DMS 273 (cell line): ENCODE measurements around the gene KMT2B.
A peak's percentile ranks its signal among the peaks of the same experiment; 100 is the strongest.

ENCODE experiments used
- DNase-seq: peaks from one replicate; lab custom pipeline; 2025; ENCODE audit not compliant: unreplicated experiment; lab: John Stamatoyannopoulos, UW

KMT2B gene

DNA sequence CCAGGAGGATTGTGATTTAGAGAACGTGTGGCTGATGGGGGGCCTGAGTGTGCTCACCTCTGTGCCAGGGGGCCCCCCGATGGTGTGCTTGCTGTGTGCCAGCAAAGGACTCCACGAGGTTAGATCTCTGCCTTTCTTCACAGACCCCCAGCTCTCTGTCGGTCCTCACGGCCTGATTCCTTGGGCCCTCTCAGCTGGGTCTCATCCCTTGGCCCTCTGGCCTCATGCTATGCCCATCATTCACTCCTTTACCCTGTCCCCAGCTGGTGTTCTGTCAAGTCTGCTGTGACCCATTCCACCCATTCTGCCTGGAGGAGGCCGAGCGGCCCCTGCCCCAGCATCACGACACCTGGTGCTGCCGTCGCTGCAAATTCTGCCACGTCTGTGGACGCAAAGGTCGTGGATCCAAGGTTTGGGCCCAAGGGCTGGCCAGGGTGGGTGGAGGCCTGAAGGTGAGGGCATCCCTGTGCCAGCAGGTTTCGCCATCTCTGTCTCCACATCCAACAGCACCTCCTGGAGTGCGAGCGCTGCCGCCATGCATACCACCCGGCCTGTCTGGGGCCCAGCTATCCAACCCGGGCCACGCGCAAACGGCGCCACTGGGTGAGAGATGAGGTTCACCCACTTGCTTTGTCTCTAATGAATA, 7.5 kb downstream of the KMT2B start:
- no peak for DNase-seq

DNA sequence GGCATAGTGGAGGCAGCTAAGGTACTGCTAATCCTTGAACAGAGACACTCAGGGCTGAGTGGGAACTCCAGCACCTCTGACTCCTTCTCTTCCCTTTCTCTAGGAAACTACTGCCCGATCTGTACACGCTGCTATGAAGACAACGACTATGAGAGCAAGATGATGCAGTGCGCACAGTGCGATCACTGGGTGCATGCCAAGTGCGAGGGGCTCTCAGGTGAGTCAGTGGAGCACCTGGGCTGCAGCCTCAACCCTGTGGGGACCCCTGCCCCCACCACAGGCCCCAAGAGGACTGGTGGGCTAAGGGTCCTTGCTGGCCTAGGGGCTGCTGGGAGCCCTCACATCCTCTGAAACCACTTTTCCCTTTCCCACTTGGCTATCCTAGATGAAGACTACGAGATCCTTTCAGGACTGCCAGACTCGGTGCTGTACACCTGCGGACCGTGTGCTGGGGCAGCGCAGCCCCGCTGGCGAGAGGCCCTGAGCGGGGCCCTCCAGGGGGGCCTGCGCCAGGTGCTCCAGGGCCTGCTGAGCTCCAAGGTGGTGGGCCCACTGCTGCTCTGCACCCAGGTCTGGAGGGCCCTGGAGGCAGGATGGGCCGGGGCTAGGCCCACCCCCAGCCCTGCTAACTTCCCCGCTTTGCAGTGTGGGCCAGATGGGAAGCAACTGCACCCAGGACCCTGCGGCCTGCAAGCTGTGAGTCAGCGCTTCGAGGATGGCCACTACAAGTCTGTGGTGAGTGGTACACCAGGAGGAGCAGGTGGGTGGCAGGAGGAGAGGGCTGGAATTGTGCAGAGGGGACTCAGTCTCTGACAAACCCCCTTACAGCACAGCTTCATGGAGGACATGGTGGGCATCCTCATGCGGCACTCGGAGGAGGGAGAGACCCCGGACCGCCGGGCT, 9.5 kb downstream of the KMT2B start:
- no peak for DNase-seq

DNA sequence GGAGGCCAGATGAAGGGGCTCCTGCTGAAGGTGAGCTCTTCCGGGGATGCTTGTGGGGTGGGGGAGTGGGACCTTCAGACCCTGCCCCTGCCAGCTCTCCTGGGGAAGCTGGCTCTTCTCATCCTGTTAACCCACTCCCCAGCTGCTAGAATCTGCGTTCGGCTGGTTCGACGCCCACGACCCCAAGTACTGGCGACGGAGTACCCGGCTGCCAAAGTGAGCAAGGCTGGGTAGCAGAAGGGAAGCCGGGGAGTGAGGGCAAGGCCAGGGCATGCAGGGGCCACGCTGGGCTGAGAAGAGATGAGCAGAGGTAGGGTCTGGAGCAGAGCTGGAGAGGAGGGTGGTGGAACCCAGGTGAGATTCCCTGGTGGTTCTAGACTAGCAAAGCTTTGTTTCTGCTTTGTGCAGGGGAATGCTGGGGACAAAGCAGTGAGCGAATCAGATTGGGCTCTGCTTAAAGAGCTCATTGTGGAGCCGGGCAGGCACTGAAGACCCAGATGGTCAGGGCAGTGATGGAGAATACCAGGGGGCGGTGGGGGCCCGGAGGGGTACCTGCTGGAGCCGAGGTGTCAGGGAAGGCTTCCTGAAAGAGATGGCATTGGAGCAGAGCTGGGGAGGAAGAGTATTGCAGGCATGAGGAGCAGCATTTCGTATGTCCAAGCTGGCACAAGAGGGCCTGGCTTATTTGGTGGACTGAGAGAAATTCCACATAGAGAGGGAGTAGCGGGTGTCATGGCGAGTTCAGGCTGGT, 10.3 kb downstream of the KMT2B start:
- DNase-seq, result no peak

DNA sequence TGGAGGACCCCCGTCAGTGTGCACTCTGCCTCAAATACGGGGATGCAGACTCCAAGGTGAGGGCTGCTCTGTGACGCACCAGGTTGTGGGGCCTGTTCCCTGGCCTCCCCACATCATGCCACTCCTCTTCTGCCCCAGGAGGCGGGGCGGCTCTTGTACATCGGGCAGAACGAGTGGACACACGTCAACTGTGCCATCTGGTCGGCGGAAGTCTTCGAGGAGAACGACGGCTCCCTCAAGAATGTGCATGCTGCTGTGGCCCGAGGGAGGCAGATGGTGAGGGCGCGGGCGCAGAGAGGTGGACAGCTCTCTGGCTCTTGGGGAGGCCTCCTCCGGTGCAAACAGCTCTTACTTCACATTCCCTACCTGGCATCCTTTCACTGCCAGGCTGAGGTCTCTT, 11.2 kb downstream of the KMT2B start:
- DNase-seq, result no peak

DNA sequence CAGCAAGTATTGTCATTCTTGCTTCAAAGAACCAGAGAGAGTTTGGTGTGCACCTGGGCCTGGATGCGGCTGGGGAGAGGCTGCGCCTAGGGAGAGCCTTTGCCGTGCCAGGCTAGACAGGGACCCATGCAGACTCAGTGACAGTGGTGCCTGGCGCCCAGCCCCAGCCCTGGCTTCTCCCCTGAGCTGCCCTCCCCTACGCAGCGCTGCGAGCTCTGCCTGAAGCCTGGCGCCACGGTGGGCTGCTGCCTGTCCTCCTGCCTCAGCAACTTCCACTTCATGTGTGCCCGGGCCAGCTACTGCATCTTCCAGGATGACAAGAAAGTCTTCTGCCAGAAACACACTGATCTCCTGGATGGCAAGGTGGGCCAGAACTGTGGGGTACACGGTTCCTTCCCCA, 12.0 kb downstream of the KMT2B start:
- no peak for DNase-seq

- DNase-seq, result no peak
Measured at GRCh38 chr19:35730326-35730725, 12.5 kb downstream of the KMT2B start.

DNA sequence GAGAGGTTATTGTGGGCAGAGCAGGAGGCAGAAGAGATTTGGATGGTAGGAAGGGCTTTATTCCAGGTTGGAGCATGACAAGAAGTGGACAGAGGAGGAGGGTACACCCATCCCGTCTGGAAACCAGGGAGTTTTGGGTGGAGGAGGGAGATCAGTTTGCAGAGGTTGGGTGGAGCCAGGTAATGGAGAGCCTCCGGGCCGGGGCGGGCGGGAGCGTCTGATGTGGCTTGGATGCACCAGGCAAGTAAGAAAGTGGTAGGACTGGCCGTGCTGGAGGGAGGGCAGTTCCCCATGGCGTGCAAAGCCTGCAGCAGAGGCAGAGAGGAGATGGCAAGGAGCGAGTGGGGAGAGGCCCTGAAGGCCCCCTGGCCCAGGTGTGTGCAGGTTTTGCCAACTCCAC, 13.6 kb downstream of the KMT2B start:
- no peak for DNase-seq

DNA sequence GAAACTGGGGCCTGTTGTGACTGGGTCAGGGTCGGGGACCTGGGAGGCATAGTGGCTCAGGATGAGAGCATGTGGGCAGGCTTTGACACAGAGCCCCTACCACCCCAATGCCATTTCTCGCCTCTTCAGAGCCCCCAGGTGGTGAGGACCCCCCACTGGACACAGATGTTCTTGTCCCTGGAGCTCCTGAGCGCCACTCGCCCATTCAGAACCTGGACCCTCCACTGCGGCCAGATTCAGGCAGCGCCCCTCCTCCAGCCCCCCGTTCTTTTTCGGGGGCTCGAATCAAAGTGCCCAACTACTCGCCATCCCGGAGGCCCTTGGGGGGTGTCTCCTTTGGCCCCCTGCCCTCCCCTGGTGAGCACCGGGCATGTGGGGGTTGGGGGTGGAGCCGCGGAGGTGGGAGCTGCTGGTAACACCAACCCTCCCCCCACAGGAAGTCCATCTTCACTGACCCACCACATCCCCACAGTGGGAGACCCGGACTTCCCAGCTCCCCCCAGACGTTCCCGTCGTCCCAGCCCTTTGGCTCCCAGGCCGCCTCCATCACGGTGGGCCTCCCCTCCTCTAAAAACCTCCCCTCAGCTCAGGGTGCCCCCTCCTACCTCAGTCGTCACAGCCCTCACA, 14.1 kb downstream of the KMT2B start:
- no peak for DNase-seq

- DNase-seq, result no peak
Measured at GRCh38 chr19:35732540-35733179, 14.9 kb downstream of the KMT2B start.

- DNase-seq, result no peak
Measured at GRCh38 chr19:35733180-35734125, 15.7 kb downstream of the KMT2B start.

DNA sequence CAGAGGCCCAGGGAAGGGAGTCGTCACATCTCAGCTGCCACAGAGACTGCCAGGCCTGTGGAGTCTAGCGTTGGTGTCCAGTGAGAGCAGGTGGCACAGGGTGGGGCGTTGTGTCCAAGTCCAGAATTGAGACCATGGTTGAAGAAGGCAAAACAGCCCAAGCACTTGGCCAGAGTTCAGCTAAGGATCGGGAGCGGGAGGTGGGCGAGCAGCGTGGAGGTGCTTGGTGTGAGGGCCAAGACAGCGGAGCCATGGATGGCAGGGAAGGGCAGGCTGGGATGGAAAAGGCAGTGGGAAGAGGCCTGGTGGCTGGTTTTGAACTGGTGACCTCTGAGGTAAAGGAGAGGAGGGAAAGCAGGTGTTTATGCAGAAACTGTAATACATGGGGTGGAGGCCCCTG, 16.5 kb downstream of the KMT2B start:
- no peak for DNase-seq

GRCh38 chr19:35734889-35735288, 17.1 kb downstream of the KMT2B start:
- DNase-seq, result no peak

GRCh38 chr19:35736913-35737886, 19.4 kb downstream of the KMT2B start:
- DNase-seq, result peak; percentile 42

- no peak for DNase-seq
Measured at GRCh38 chr19:35738021-35738886, 20.5 kb downstream of the KMT2B start.

DNA sequence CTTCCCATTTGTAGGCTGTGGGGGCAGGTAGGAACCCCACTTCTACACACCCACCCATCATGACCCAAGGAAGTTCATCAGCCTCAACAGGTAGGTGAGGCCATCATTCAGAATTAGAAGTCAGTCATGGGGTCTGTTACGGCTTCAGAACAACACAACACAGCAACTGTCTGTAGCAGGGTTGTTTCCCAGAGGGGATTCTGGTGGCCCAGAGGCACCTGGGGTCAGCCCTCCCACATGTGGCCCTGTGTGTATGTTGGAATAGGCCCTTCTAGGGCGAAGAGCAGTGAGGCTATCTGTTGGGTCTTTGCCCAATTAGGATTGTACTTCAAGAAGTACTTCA, 21.1 kb downstream of the KMT2B start:
- DNase-seq, result no peak

DNA sequence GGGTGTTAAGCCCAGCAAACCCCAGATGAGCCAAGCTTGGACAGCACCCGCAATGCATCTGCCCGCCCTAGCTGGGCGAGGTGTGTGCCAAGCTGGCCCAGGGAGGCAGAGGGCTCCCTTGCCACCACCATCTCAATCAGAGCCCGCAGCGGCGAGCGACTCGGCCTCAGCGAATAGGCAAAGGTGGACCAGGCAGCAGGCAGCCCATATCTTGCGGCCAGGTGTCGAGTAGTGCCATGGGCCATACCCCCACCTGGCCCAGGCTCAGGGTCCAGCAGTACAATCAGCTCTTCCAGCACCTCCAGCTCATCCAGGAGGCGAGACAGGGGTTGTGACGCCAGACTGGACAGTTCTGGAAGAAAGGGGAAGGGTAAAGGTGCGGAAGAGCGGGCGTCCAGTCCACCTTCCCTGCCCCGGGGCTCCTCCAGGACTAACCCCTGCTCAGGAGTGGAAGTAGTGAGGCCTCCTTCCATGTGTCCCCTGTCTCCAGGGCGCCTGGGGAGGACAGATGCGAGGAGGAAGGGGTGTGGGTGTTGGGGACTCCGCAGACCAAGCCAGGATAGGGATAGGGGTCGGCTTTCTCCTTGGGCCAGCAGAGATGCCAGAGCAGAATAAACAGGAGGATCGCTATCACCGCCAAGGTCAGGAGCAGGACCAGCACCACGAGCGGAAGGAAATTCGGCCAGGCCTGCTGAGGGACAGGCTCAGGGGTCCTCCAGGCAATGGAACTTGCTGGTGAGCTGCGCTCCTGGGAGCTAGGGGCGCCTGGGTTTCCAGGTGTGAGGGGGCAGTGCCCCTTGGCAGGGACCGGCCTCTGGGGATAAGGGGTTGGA, 21.7 kb downstream of the KMT2B start:
- DNase-seq, result peak; percentile 24

GRCh38 chr19:35740108-35740422, 22.3 kb downstream of the KMT2B start:
- DNase-seq, result no peak
